CD4-positive, alpha-beta T cell treated with Interferon gamma for 1 hour (primary cell): Measurements from ENCODE around the gene B3GAT1.
A peak's percentile ranks its signal among the peaks of the same experiment; 100 is the strongest.

Experiments
- DNase-seq: peaks from one replicate; pipeline ENCODE4 v3.0.0-alpha.2; 2020

B3GAT1 gene

GRCh38 chr11:134371436-134372185 is 40.4 kb downstream of the B3GAT1 start:
- no peak for DNase-seq

DNA sequence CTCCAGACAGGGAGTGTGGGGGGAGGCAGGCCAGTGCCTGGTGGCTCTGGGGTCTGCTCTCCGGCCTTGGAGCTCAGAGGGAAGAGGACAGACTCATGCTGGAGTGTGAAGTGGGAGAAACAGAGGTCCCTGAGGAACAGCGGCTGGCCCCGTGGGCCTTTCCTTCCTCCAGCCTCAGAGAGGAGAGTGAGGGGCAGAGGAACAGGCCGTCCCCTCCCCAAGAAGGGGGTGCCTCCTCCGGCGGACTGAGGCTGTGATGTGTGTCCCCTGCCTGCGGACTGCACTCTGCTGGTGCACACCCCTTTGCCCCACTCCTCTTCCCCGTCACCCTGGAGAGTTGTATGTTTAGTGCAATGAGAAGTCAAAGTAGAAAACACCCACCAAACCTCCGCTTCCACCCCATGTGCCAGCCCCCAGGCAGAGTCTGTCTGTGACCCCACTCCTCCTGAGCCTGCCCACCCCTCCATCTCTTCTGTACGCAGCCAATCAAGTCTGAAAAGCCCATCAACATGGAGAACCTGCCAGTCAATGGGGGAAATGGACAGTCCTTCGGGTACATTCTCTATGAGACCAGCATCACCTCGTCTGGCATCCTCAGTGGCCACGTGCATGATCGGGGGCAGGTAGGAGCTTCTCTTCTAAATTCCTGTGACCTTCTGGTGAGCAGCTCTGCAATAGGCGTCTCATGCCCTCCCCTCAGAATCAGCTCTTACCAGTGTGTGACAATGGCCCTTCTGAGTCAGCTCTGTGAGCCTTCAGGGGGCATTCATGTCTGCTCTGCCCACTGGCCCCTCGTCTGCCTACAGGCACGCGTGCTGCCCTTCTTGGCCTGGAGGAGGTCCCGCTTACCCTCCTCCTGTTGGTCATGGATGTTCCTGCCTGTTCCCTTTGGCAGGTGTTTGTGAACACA is 41.3 kb downstream of the B3GAT1 start:
- no peak for DNase-seq

- no peak for DNase-seq
Observed at GRCh38 chr11:134369656-134370525, 42.2 kb downstream of the B3GAT1 start.

DNA sequence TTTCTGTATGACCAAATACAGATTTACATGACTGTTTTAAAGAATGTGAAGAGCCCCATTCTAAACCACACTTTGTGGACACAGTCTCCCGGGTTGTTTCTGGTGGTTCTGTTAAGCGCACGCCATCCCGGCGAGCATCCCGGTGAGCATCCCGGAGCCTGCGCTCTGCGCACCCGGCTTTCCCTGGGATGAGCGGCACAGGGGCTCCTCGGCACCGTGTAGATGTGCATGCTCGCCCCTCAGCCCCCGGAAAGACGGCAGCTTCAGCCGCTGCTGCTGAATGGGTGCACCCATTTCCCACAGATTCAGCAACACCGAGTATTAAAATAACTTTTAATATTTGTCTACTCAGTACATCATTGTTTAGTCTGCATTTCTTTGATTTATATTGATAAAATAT is 44.3 kb downstream of the B3GAT1 start:
- no peak for DNase-seq

- no peak for DNase-seq
Observed at GRCh38 chr11:134366254-134366653, 45.8 kb downstream of the B3GAT1 start.

DNA sequence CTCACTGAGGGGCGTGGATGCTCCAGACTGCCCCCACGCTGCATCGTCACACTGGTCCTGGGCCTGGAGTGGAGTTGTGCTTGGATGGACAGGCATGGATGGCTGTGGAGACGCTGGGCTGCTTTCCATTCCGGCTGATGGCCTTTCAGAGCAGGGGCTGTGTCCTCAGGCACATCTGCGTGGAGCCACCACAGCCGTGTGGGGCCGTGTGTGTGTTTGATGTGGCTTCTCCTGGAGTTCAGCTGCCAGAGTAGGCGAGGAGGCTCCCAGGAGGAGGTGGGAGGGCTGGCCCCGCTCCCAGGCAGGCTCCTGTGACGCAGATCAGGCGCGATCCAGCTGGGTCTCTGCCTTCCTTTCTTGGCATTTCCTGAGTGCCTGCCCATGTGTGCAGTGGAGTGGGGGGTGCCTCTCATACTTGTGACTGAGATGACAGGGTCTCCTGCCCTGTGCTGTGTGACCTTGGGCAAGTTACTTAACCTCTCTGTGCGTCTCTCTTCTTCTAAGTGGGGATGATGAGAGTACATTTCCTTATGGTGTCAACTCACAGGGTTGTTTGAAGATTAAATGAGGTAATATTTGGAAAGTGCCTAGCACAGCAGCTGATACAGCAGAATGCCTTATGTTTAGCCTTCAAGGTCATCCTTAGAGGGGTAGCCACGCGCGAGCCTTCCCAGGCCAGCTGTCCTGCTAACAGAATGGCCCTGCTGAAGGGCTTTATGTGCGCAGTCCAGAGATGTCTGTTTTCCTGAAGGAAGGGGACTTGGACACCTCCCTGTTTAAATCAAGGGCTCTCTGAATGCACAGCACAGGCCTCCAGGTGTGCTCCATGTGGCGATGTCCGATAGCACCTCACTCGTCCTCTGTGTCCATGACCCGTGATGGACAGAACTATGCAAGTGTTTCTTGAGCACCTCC is 46.8 kb downstream of the B3GAT1 start:
- DNase-seq: no peak

GRCh38 chr11:134364261-134364660 is 47.8 kb downstream of the B3GAT1 start:
- no peak for DNase-seq

GRCh38 chr11:134363592-134363991 is 48.5 kb downstream of the B3GAT1 start:
- no peak for DNase-seq

DNA sequence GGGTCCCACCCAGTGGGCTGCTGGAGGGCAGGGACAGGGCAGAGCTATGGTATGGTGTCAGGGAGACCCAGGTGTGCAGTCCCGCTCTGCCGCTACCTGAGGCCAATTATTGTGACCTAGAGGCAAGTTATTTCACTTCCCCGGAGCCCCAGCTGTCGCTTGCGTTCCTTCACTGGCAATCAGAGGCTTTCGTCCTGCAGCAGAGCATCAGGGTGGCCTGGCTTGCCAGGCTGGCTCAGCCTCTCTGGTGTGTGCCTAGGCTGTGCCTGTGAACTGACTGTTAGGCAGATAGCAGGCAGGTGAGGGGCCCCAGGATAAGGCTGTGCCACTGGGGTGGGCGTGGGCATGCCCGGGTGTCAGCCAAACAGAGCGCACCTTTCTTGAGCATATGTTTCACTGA is 48.9 kb downstream of the B3GAT1 start:
- DNase-seq: no peak

- no peak for DNase-seq
Observed at GRCh38 chr11:134362192-134362901, 49.7 kb downstream of the B3GAT1 start.

DNA sequence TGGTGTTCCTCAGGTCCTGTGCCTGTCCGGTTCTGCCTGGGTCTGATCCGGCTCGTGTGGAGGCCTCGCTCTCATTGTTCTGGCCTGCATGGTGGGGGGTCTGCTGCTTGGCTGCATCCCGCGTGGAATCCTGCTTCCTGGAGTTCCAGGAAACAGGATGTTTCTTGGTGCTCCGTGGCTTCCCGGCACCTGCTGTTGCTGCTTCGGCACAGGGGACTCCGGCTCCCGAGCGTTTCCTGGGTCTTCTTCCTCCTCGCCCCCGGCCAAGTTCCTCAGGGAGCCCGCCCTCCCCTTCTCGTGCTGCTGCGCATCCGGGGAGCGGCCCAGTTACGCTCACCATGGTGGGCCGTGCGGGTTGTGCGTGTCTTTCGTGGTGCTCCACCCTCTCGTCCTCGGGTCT is 50.4 kb downstream of the B3GAT1 start:
- DNase-seq: no peak

GRCh38 chr11:134360050-134360835 is 51.8 kb downstream of the B3GAT1 start:
- DNase-seq: peak; percentile 42

- no peak for DNase-seq
Observed at GRCh38 chr11:134359646-134360045, 52.4 kb downstream of the B3GAT1 start.

GRCh38 chr11:134358856-134359490 is 53.1 kb downstream of the B3GAT1 start:
- DNase-seq: no peak

GRCh38 chr11:134358165-134358855 is 53.7 kb downstream of the B3GAT1 start:
- DNase-seq: no peak

DNA sequence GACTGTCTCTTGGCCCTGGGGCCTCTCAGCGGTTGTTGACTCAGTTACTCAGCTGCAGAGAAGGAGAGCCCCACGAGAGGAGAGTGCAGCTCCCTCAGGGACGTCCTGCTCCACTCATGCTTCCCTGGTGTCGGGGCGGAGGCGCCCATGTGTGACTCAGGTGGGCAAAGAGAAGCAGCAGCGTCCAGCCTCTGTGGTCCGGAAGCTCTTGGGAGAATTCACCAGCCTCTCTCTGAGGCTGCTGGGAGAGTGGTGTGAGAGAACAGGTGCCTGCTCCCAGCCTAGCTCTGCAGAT is 54.5 kb downstream of the B3GAT1 start:
- no peak for DNase-seq

DNA sequence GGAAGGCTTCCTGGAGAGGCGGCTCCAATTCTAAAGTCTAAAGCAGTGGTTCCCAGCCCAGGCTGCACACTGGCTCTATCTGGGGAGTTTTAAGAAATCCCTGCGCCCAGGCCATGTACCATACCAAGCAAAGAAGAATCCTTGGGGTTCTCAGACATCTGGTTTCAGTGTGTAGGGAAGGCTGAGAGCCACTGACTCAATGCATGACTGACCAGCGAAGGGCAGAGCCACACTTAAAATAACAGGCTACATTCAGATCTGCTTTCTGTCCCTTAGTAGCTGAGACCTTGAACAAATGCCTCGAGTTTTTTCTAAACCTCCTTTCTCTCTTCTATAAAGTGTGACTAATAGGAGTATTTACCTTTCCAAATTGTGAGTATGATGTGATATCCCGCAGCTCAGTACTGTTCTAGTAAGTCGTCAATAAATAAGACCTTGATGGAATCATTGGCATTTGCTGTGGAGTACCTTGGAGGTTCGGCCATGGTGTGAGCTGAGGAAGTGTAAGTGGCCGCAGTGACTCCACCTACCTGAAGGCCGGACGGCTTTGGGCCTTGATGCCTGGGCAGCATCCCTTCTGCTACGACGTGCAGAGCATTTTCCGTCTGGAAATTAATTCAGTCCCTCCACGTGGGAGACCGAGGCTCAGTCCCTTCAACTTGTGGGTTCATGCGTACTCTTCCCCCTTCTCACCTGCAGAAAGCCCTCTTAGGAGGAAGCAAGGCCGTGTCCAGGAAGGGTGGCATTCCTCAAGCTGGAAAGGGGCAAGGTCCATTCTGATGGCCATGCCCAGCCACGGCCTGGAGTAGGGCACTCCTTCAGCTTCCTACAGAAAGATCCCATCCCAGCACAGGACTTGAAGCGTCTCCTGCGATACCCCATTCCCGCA is 55.1 kb downstream of the B3GAT1 start:
- no peak for DNase-seq

GRCh38 chr11:134355656-134356055 is 56.4 kb downstream of the B3GAT1 start:
- no peak for DNase-seq

- DNase-seq: no peak
Observed at GRCh38 chr11:134355136-134355535, 56.9 kb downstream of the B3GAT1 start.
